Keratinocyte (primary cell): ENCODE data around the gene JAKMIP3. TPM values are rescaled to one million over a fixed set of nuclear protein-coding genes. Genes with fewer than 3 reads are reported as not detected.

Experiments used
- DNase-seq: peaks from one replicate; pipeline ENCODE4 v3.0.0-alpha.2; 2011; ENCODE audit warnings: low read depth, missing footprints, low spot score
- FAIRE-seq: peaks from 2 replicates; lab custom pipeline; 2011; peaks lifted over from hg19 to GRCh38; lab: Jason Lieb, UNC
- H2AFZ ChIP-seq: 2 replicates; pipeline ENCODE4 v1.6.0; 2012; ENCODE audit warnings: low read length, control low read depth, inconsistent platforms; ENCODE audit not compliant: control insufficient read depth
- H3K27ac ChIP-seq: 2 replicates; pipeline ENCODE4 v1.5.1; 2011; ENCODE audit warnings: low read length; ENCODE audit not compliant: control insufficient read depth, insufficient read depth
- H3K27me3 ChIP-seq: 3 replicates; pipeline ENCODE4 v1.6.0; 2011; ENCODE audit warnings: low read length; ENCODE audit not compliant: control insufficient read depth, insufficient read depth; ENCODE audit errors: extremely low read depth
- H3K36me3 ChIP-seq, 2 experiments: 2 replicates in 1 of 2; 3 replicates in 1 of 2; pipeline ENCODE4 v1.5.1; 2011; ENCODE audit warnings: low read length in 2 of 2, mild to moderate bottlenecking in 1 of 2; ENCODE audit not compliant: control insufficient read depth in 2 of 2, insufficient read depth in 2 of 2; ENCODE audit errors: extremely low read depth in 1 of 2
- H3K4me1 ChIP-seq: 3 replicates; pipeline ENCODE4 v1.5.1; 2011; ENCODE audit warnings: low read length; ENCODE audit not compliant: control insufficient read depth, insufficient read depth; ENCODE audit errors: extremely low read depth
- H3K4me2 ChIP-seq: 3 replicates; pipeline ENCODE4 v1.6.0; 2011; ENCODE audit warnings: low read depth, low read length; ENCODE audit not compliant: control insufficient read depth, insufficient read depth; ENCODE audit errors: extremely low read depth
- H3K4me3 ChIP-seq, 3 experiments: fragments of 200-600 bp in 1 of 3; sonication (generic) in 1 of 3; 2 replicates in 2 of 3; 3 replicates in 1 of 3; pipeline ENCODE4 v1.5.1; 2011 to 2016; ENCODE audit warnings: low read length in 3 of 3, mild to moderate bottlenecking in 3 of 3, control low read depth in 2 of 3, inconsistent platforms in 1 of 3, low read depth in 1 of 3, mixed read lengths in 1 of 3, mixed run types in 1 of 3, moderate library complexity in 1 of 3; ENCODE audit not compliant: control insufficient read depth in 2 of 3, insufficient read depth in 2 of 3; ENCODE audit errors: extremely low read depth in 1 of 3
- H3K79me2 ChIP-seq: 2 replicates; pipeline ENCODE4 v1.6.0; 2012; ENCODE audit warnings: low read length; ENCODE audit not compliant: control insufficient read depth, insufficient read depth
- H3K9ac ChIP-seq: 3 replicates; pipeline ENCODE4 v1.6.0; 2011; ENCODE audit warnings: low read length; ENCODE audit not compliant: control insufficient read depth, insufficient read depth; ENCODE audit errors: extremely low read depth
- H3K9me1 ChIP-seq: 3 replicates; pipeline ENCODE4 v1.6.0; 2011; ENCODE audit warnings: low read length; ENCODE audit not compliant: control insufficient read depth, insufficient read depth; ENCODE audit errors: extremely low read depth
- H3K9me3 ChIP-seq: 2 replicates; pipeline ENCODE4 v1.5.1; 2012; ENCODE audit warnings: low read depth, low read length; ENCODE audit not compliant: control insufficient read depth
- H4K20me1 ChIP-seq: 3 replicates; pipeline ENCODE4 v1.6.0; 2011; ENCODE audit warnings: low read length; ENCODE audit not compliant: control insufficient read depth, insufficient read depth; ENCODE audit errors: extremely low read depth
- EZH2 ChIP-seq: IDR thresholded peaks from one replicate; pipeline ENCODE4 v1.6.1; 2012; ENCODE audit warnings: inconsistent platforms, mild to moderate bottlenecking, low read length, moderate library complexity
- dilution Hi-C: fragments of 300-500 bp; cut with MboI; formaldehyde crosslinking; loops from one replicate; pipeline ENCODE4 v1.7.0; 2020; ENCODE audit warnings: low sequenced_read_pairs; ENCODE audit not compliant: extremely low pct_ligation_motif_present
- polyA plus RNA-seq, 5 experiments: library from polyadenylated mRNA; depleted of rRNA in 3 of 5; stranded (reverse) in 3 of 5; stranded (forward) in 1 of 5; unstranded in 1 of 5; fragments of >200 nt; gene quantifications; 1 replicate in 1 of 5; 2 replicates in 3 of 5; 3 replicates in 1 of 5; pipeline versions ENCODE4 v1.2.1 to v1.2.3, GENCODE V29; 2011 to 2012; ENCODE audit warnings: missing spikeins in 2 of 5, low read depth in 1 of 5, low replicate concordance in 1 of 5
- TF ChIP-seq, protein P1 (sequence below), 3 experiments: IDR thresholded peaks in 1 of 3; conservative IDR thresholded peaks in 1 of 3; optimal IDR thresholded peaks in 1 of 3; 2 replicates in 2 of 3; 3 replicates in 1 of 3; pipeline versions ENCODE3 to v1.5.1; 2011; ENCODE audit warnings: low read length in 3 of 3, mild to moderate bottlenecking in 3 of 3, moderate library complexity in 2 of 3, control low read depth in 1 of 3, inconsistent platforms in 1 of 3; ENCODE audit not compliant: insufficient read depth in 2 of 3; ENCODE audit errors: extremely low read depth in 1 of 3

The JAKMIP3 gene
- polyA plus RNA-seq, 1 donor (not counting 4 experiments of a cell fraction or from before 2014, with no cell fraction given): 0.05 TPM

DNA sequence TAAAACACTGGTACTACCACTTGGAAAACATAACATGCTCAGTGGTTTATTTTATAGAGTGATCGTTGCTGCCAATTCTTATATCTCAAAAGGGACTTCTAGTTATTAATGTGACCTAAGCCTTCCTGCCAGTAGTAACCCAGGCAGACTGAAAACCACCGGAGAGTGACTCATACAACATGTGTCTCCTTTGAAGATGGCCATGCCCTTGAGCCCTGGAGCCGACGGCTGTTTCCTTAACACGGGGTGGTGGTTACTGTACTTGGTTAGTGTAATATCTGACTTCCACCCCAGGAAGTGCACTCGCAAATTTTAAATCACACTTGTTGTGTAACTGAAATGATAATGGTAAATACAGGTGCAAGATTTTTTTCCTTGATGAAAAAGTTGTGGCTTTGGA lies 30.5 kb downstream of the JAKMIP3 start:
- no peaks in the 10 kb centered on the region for H3K9me1 ChIP-seq
- peak; percentile 32 for FAIRE-seq
- H3K36me3 ChIP-seq: no peaks in the 10 kb centered on the region
- H3K4me1 ChIP-seq: peaks cover 4% of the 10 kb centered on the region
- H3K27me3 ChIP-seq: no peaks in the 10 kb centered on the region
- H4K20me1 ChIP-seq: no peaks in the 10 kb centered on the region
- no peaks in the 10 kb centered on the region for H3K79me2 ChIP-seq
- no peak overlapping the region for H3K9ac ChIP-seq
- H3K4me3 ChIP-seq: no peak overlapping the region
- dilution Hi-C loops: no loop called here
- no peaks in the 10 kb centered on the region for H3K9me3 ChIP-seq
- H3K27ac ChIP-seq: no peak overlapping the region
- no peak overlapping the region for H3K4me2 ChIP-seq
- H2AFZ ChIP-seq: no peak overlapping the region
- TF ChIP-seq, protein P1, sequence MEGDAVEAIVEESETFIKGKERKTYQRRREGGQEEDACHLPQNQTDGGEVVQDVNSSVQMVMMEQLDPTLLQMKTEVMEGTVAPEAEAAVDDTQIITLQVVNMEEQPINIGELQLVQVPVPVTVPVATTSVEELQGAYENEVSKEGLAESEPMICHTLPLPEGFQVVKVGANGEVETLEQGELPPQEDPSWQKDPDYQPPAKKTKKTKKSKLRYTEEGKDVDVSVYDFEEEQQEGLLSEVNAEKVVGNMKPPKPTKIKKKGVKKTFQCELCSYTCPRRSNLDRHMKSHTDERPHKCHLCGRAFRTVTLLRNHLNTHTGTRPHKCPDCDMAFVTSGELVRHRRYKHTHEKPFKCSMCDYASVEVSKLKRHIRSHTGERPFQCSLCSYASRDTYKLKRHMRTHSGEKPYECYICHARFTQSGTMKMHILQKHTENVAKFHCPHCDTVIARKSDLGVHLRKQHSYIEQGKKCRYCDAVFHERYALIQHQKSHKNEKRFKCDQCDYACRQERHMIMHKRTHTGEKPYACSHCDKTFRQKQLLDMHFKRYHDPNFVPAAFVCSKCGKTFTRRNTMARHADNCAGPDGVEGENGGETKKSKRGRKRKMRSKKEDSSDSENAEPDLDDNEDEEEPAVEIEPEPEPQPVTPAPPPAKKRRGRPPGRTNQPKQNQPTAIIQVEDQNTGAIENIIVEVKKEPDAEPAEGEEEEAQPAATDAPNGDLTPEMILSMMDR (optimal IDR thresholded peaks at IDR 0.05 in 1 of 3, IDR thresholded peaks at IDR 0.05 in 1 of 3, conservative IDR thresholded peaks at IDR 0.05 in 1 of 3; ENCODE audit: extremely low read depth in 1 of 3, insufficient read depth in 2 of 3, low read length in 3 of 3): no peak
- no peak for TF ChIP-seq EZH2
- DNase-seq: no peak

GRCh38 chr10:132096863-132097478 lies 31.2 kb downstream of the JAKMIP3 start:
- H2AFZ ChIP-seq: no peak overlapping the region
- DNase-seq (no peak), FAIRE-seq (no peak)
- dilution Hi-C loops: no loop called here
- no peak overlapping the region for H3K27ac ChIP-seq
- H3K9me1 ChIP-seq: no peaks in the 10 kb centered on the region
- H4K20me1 ChIP-seq: no peaks in the 10 kb centered on the region
- no peak overlapping the region for H3K9ac ChIP-seq
- H3K36me3 ChIP-seq: no peaks in the 10 kb centered on the region
- H3K27me3 ChIP-seq: no peaks in the 10 kb centered on the region
- H3K79me2 ChIP-seq: no peaks in the 10 kb centered on the region
- TF ChIP-seq, protein P1 (optimal IDR thresholded peaks at IDR 0.05 in 1 of 3, IDR thresholded peaks at IDR 0.05 in 1 of 3, conservative IDR thresholded peaks at IDR 0.05 in 1 of 3; ENCODE audit: extremely low read depth in 1 of 3, insufficient read depth in 2 of 3, low read length in 3 of 3): no peak
- TF ChIP-seq EZH2: no peak
- no peaks in the 10 kb centered on the region for H3K9me3 ChIP-seq
- H3K4me2 ChIP-seq: no peak overlapping the region
- H3K4me1 ChIP-seq: peaks cover 4% of the 10 kb centered on the region
- H3K4me3 ChIP-seq: no peak overlapping the region
